Stimulated activated CD8-positive, alpha-beta memory T cell treated with anti-CD3 and anti-CD28 coated beads, Interleukin-2, amount 100 ng/mL, for 48 hours (primary cell): Measurements from ENCODE around the gene EFNB2.

Experiments used
- DNase-seq, 2 donors: peaks; one replicate each; pipeline ENCODE4 v3.0.0-alpha.2; 2020; ENCODE audit warnings: low read depth in 2 of 2

The EFNB2 gene

DNA sequence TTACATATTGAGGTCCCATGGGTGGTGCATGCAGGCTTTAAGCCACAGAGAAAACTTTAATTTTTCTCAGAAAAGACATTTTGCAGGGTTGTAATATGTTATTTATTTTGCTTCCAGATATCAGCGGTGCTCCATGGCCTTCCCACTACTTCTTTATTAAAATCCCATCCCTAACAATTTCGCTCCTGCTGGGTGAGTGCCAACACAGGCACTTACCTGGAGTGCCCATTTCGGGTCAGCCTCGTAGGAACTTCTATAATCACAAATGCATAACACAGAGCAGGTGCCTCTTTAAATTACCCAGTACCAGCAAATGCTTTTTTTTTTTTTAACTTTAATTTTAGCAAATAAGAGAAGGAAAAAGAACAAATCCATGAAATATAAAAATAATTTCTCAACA, 86.4 kb downstream of the EFNB2 start:
- DNase-seq = no peak

DNA sequence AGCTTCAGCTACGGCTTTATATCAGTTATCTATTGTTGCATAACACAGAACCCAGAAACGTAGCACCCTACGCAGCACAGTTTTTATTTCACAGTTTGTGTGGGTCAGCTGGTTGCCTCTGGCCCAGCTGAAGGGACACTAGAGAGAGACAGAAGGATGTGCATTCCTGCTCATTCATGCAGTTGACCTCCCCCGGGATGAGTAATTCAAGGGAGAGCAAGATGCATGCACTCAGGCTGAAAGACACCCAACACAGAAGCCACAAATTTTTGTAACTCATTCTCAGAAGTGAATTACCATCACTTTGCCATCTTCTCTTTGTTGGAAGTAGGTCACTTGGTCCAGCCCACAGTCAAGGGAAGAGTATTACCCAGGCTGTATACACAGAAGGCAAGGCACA, 89.5 kb downstream of the EFNB2 start:
- DNase-seq = no peak

DNA sequence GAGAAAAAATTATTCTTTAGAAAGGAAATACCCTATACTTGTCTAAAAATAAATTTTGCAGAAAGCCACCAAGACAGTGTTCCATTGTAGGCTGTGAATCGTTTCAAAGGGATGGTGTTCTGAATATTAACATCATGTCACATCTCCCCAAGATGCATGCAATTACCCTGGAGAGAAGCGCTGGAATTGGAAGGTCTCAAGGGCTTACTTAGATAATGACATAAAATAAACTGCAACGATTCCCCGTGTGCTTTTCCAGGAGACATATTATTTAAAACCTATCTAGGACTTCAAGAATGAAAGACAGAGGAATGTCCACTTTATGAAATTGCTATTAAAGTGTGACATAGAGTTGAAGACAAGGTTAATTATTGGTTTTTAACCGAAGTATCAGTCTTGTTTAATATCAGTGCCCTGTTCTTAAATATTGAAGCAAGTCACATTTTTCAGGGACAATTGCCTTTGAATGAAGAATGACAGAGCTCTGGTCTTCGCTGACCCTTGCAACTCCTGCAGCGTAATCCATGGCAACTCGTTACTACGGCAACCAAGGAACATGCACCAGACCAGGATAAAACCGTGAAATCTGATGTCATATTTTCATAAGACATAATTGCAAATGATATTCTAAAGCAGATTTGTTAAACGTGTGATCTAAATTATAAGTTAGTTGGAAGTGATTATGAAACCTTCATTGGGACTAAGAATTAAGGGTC, 91.7 kb downstream of the EFNB2 start:
- DNase-seq = no peak

DNA sequence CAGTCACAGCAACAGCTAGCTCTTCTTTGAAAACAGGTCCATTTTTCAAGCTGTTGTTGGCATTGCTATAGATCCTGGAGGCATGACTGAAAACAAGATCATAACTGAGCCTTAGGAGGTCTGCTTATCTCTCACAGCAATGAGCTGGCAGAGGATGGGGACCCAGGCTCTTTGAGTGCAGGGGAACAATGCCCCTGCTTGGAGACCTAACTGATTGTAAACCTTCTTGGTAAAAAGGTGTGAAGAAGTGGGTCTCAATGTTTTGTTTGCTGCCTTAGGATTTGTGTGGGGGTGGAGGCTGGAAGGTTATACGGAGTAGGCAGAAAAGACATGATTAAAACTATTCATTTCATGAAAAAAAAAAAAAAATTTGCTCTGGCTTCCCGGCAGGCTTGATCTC, 94.6 kb downstream of the EFNB2 start:
- no peak for DNase-seq
